GM19438 (cell line): Measurements from ENCODE around the gene PLB1.

ENCODE experiments used
- ATAC-seq: cut with Tn5 transposase; IDR thresholded peaks from one replicate; pipeline ENCODE4 v1.9.1; 2021; ENCODE audit warnings: low read depth; ENCODE audit not compliant: unreplicated experiment

Gene PLB1

GRCh38 chr2:28495551-28496250 is at the start of gene PLB1:
TSS of gene PLB1 (plus strand) at chr2:28496060. CDS start at chr2:28496115, 55 bp downstream.
- no peak for ATAC-seq

- no peak for ATAC-seq
Measured at GRCh38 chr2:28446531-28446930, 49.3 kb upstream of the PLB1 start.

- ATAC-seq, result no peak
Measured at GRCh38 chr2:28447086-28447485, 48.8 kb upstream of the PLB1 start.

- no peak for ATAC-seq
Measured at GRCh38 chr2:28447943-28448792, 47.7 kb upstream of the PLB1 start.

- ATAC-seq, result no peak
Measured at GRCh38 chr2:28448793-28449100, 47.1 kb upstream of the PLB1 start.

- no peak for ATAC-seq
Measured at GRCh38 chr2:28449126-28449487, 46.8 kb upstream of the PLB1 start.

- ATAC-seq, result no peak
Measured at GRCh38 chr2:28449488-28450395, 46.1 kb upstream of the PLB1 start.

- ATAC-seq, result no peak
Measured at GRCh38 chr2:28450901-28451565, 44.8 kb upstream of the PLB1 start.

GRCh38 chr2:28451793-28452533 is 43.9 kb upstream of the PLB1 start:
- no peak for ATAC-seq

- no peak for ATAC-seq
Measured at GRCh38 chr2:28452534-28453081, 43.3 kb upstream of the PLB1 start.

GRCh38 chr2:28453396-28453795 is 42.5 kb upstream of the PLB1 start:
- no peak for ATAC-seq

- no peak for ATAC-seq
Measured at GRCh38 chr2:28454016-28454930, 41.6 kb upstream of the PLB1 start.

- ATAC-seq, result no peak
Measured at GRCh38 chr2:28457237-28457636, 38.6 kb upstream of the PLB1 start.

- no peak for ATAC-seq
Measured at GRCh38 chr2:28461056-28461455, 34.8 kb upstream of the PLB1 start.

GRCh38 chr2:28462122-28462521 is 33.7 kb upstream of the PLB1 start:
- no peak for ATAC-seq

GRCh38 chr2:28463211-28463816 is 32.5 kb upstream of the PLB1 start:
- ATAC-seq, result no peak

- ATAC-seq, result no peak
Measured at GRCh38 chr2:28463893-28464292, 32.0 kb upstream of the PLB1 start.
